Vagina (tissue), 2 donors: Measurements from ENCODE around the gene ZBTB32. TPM values are rescaled to one million over a fixed set of nuclear protein-coding genes. Genes with fewer than 3 reads are reported as not detected.
A peak's percentile ranks its signal among the peaks of the same experiment; 100 is the strongest.

Experiments
- DNase-seq, 2 donors: peaks; one replicate each; pipeline ENCODE4 v3.0.0-alpha.2; 2017; ENCODE audit errors: extremely low spot score in 2 of 2
- H3K27ac ChIP-seq: fragments of 200-600 bp; sonication (generic); one replicate; pipeline ENCODE4 v1.5.1; 2019
- H3K27me3 ChIP-seq: fragments of 200-600 bp; sonication (generic); one replicate; pipeline ENCODE4 v1.5.1; 2019
- H3K36me3 ChIP-seq, 2 donors: fragments of 200-600 bp; sonication (generic); one replicate each; pipeline ENCODE4 v1.5.1; 2017 to 2019
- H3K4me1 ChIP-seq: fragments of 200-600 bp; sonication (generic); one replicate; pipeline ENCODE4 v1.5.1; 2019
- H3K4me3 ChIP-seq, 2 donors: fragments of 200-600 bp; sonication (generic); 1 replicate in 1 of 2; 2 replicates in 1 of 2; pipeline ENCODE4 v1.5.1; 2016 to 2019
- H3K9me3 ChIP-seq: fragments of 200-600 bp; sonication (generic); one replicate; pipeline ENCODE4 v1.5.1; 2019
- CTCF ChIP-seq, 3 experiments: fragments of 450-650 bp in 2 of 3; fragments of 200-600 bp in 1 of 3; sonication (generic) in 1 of 3; IDR thresholded peaks; one replicate each; pipeline ENCODE4 v1.5.1; 2017 to 2019; ENCODE audit warnings: antibody characterized with exemption in 3 of 3, mild to moderate bottlenecking in 2 of 3, moderate library complexity in 2 of 3
- POLR2A ChIP-seq, 2 donors: fragments of 450-650 bp; IDR thresholded peaks; one replicate each; pipeline ENCODE4 v1.6.1; 2017; ENCODE audit warnings: antibody characterized with exemption in 2 of 2, mild to moderate bottlenecking in 2 of 2, moderate library complexity in 2 of 2
- POLR2AphosphoS5 ChIP-seq, 2 donors: sonication (generic); formaldehyde crosslinking; IDR thresholded peaks; one replicate each; pipeline ENCODE4 v1.9.0; 2017; ENCODE audit warnings: antibody characterized with exemption in 2 of 2, mild to moderate bottlenecking in 2 of 2, low read depth in 1 of 2; ENCODE audit not compliant: insufficient read depth in 1 of 2
- intact Hi-C: fragments of 100-400 bp; cut with DNase I; formaldehyde crosslinking; loops from one replicate; pipeline ENCODE4 v1.15.1; 2023
- total RNA-seq: library from RNA; depleted of rRNA; stranded (reverse); fragments of >200 nt; gene quantifications from one replicate; pipeline ENCODE4 v1.2.3, GENCODE V29; 2016

ZBTB32 gene
- total RNA-seq, 1 donor from 2014 or later = not detected

GRCh38 chr19:35713904-35714495, 9.6 kb downstream of the ZBTB32 start:
- Histone ChIP-seq H3K4me1 (peaks cover 19% of the 10 kb centered on the region), H3K27ac (no peak overlapping the region), H3K27me3 (no peaks in the 10 kb centered on the region), H3K36me3 (no peaks in the 10 kb centered on the region), H3K4me3 (no peak overlapping the region), H3K9me3 (no peaks in the 10 kb centered on the region)
- no peak for DNase-seq
- TF ChIP-seq POLR2A (IDR thresholded peaks at IDR 0.05) = no peak
- no peak for TF ChIP-seq CTCF (IDR thresholded peaks at IDR 0.05)
- TF ChIP-seq POLR2AphosphoS5 (IDR thresholded peaks at IDR 0.05; ENCODE audit: insufficient read depth in 1 of 2, low read depth in 1 of 2) = no peak
- intact Hi-C loops = loop anchor here (10.0 kb wide), 1 partner anchor 221 kb away; the partner anchor contains the start of gene LRFN3

GRCh38 chr19:35714601-35715354, 10.4 kb downstream of the ZBTB32 start:
- Histone ChIP-seq H3K27ac (no peak overlapping the region), H3K27me3 (no peaks in the 10 kb centered on the region), H3K36me3 (peaks cover 0 to 2% of the 10 kb centered on the region in 2 donors), H3K4me3 (no peak overlapping the region), H3K9me3 (no peaks in the 10 kb centered on the region), H3K4me1 (peaks cover 26% of the 10 kb centered on the region)
- DNase-seq = no peak
- intact Hi-C loops = loop anchor here (5.0 to 10.0 kb wide), 2 partner anchors 167 to 220 kb away; partner anchors contain the start of genes LRFN3 and TMEM147
- no peak for TF ChIP-seq CTCF (IDR thresholded peaks at IDR 0.05)
- no peak for TF ChIP-seq POLR2AphosphoS5 (IDR thresholded peaks at IDR 0.05; ENCODE audit: insufficient read depth in 1 of 2, low read depth in 1 of 2)
- TF ChIP-seq POLR2A (IDR thresholded peaks at IDR 0.05) = no peak

GRCh38 chr19:35715355-35715809, 11.0 kb downstream of the ZBTB32 start:
- peak overlapping the region; percentile 85 for H3K27ac ChIP-seq
- intact Hi-C loops = loop anchor here (5.0 to 10.0 kb wide), 2 partner anchors 168 to 219 kb away; partner anchors contain the start of genes LRFN3 and TMEM147
- DNase-seq = no peak

GRCh38 chr19:35715981-35716800, 11.8 kb downstream of the ZBTB32 start:
- Histone ChIP-seq H3K27me3 (no peaks in the 10 kb centered on the region), H3K4me1 (peaks cover 30% of the 10 kb centered on the region), H3K27ac (peak overlapping the region; percentile 85), H3K9me3 (no peaks in the 10 kb centered on the region), H3K4me3 (peak overlapping the region; percentile 67 to 86), H3K36me3 (peaks cover 0 to 12% of the 10 kb centered on the region in 2 donors)
- no peak for DNase-seq
- no peak for TF ChIP-seq POLR2AphosphoS5 (IDR thresholded peaks at IDR 0.05; ENCODE audit: insufficient read depth in 1 of 2, low read depth in 1 of 2)
- TF ChIP-seq CTCF (IDR thresholded peaks at IDR 0.05) = no peak
- TF ChIP-seq POLR2A (IDR thresholded peaks at IDR 0.05) = no peak
- intact Hi-C loops = loop anchor here (5.0 to 10.0 kb wide), 2 partner anchors 169 to 219 kb away; partner anchors contain the start of genes LRFN3 and TMEM147

More at GRCh38 chr19:35715355-35715809, 11.0 kb downstream of the ZBTB32 start:
- no peaks in the 10 kb centered on the region for H3K9me3 ChIP-seq
- TF ChIP-seq POLR2A (IDR thresholded peaks at IDR 0.05) (no peak), CTCF (IDR thresholded peaks at IDR 0.05) (no peak), POLR2AphosphoS5 (IDR thresholded peaks at IDR 0.05; ENCODE audit: insufficient read depth in 1 of 2, low read depth in 1 of 2) (no peak)
- H3K4me1 ChIP-seq = peaks cover 30% of the 10 kb centered on the region
- H3K27me3 ChIP-seq = no peaks in the 10 kb centered on the region
- H3K36me3 ChIP-seq = peaks cover 0 to 5% of the 10 kb centered on the region in 2 donors
- H3K4me3 ChIP-seq = peak overlapping the region in 1 of 2 donors; percentile 67
